ENCODE data around the gene PDE9A.

Gene PDE9A

GRCh38 chr21:42657676-42658319 lies 4.4 kb downstream of the PDE9A start:
- DNase-seq (ENCODE audit: low spot score): no peak

DNA sequence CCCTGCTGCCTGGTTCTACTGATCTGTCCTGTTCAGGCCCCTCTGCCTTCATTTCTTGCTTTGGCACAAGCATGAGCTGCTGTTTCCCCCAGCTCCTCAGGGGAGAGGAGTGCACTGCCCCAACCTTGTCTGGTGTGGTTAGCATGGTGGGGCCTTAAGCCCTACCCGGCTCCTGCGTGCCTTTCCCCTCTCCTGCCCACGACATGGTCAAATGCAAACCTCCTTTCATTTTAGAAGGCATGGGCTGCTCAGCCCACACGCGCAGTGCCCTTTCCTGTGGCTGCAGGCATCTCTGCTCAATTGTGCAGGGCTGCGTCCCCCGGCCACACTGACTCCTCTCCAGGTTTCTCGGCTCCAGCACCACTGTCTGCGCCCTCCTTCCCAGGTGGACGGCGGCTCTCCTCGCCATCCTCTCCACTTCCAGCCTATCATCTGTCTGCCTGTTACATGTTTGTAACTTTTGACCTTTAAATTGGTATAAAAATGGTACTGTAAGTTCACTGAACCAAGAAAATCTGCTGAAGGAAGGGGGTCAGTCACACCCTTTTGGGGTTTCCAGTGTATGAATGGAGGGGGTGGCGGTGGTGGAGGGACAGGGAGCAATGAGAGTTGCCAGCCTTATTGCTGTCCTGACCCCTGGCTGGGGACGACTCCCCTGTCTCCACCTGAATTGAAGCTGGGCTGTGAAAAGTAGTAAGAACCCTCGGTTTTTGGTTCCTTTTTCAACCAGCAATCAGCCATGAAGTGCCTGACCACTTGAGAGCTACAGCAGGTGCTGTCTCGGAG lies 5.1 kb downstream of the PDE9A start:
- DNase-seq (ENCODE audit: low spot score): no peak

DNA sequence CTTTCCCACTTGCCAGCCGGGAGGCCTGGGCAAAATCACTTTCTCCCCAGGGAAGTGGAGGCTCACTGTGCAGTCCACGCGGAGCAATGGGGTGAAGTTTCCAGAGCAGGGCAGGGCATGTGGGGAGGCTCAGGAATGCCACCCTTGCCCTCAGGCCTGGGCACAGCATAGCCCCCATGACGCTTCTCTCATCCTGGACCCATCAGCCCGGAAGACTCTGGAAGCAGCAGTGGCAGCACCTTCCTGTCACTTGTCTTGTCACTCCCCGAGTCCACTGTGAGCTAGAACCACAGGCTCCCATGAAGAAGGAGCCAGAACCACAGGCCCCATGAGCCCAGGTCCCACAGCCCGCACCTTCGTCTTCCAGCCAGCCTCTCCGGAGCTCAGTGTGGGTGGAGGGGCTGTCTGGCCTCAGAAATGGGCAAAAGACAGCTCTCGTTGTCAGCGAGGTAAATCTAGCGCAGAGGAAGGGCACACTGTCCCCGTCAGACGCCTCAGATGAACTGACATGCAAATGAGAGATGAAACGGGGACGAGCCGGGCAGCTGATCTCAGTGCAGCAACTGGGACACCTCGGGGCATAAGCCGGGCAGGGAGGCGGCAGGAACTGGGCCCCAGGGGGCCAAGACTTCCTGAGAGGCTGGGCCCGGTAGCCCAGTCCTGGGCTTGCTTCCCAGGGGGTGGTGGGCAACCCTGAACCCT lies 6.1 kb downstream of the PDE9A start:
- DNase-seq (ENCODE audit: low spot score): no peak

- no peak for DNase-seq (ENCODE audit: low spot score)
Measured at GRCh38 chr21:42660118-42660470, 6.7 kb downstream of the PDE9A start.

DNA sequence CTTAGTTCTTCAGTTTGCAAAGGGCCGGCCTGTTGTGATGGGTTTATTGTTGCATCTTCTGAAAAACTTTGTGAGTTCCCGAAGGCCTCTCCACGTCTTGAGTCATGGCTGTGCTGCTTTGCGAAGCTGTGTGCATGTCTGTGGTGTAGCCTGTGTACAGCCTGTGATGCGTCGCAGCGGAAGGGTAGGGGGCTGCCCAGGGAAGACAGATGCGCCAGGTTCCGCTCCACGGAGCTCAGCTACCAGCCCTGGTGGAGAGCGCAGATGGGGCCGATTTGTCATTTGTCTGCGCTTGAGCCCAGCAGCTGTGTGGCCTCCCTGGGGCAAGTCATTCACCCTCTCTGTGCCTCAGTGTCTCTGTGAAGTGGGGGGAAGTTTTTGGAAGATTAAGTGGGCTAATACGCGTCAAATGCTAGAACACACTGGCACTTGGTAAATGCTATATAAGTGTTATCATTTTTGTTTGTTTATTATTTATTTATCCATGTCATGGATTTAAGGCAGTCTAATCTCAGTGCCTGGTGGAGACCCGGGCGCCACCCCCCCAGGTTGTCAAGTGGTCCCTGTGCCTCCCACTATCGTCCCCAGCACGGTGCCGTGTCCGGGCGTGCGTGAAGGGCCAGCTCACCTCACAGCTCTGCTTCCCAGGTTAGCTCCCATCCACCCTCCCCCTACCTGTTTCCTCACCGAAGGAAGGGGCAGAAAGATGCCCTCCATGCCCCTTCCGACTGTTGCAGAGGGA lies 8.4 kb downstream of the PDE9A start:
- DNase-seq (ENCODE audit: low spot score): no peak

- no peak for DNase-seq (ENCODE audit: low spot score)
Measured at GRCh38 chr21:42662430-42663199, 9.2 kb downstream of the PDE9A start.

DNA sequence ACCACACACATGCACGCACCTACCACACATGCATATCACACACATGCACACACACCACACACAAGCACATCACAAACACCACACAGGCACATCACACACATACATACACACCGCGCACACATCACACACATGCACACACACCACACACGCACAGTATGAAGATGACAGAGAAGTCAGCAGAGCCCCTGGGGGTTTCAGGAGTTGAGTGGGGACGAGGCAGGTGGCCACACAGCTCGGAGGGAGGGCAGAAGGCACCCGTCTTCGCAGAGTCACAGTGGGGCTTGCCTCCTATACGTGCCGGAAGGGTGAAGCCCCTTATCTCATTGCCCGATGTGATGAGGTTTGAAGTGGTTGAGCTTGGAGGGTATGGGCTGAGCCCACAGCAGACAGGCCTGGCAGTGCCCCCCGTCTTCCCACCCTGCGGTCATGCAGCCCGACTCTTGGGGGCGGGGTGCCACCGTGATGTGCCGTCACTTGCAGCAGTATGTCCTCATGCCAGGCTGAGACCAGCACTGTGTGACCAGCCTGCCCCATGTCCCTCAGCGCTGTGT lies 9.9 kb downstream of the PDE9A start:
- DNase-seq (ENCODE audit: low spot score): no peak

DNA sequence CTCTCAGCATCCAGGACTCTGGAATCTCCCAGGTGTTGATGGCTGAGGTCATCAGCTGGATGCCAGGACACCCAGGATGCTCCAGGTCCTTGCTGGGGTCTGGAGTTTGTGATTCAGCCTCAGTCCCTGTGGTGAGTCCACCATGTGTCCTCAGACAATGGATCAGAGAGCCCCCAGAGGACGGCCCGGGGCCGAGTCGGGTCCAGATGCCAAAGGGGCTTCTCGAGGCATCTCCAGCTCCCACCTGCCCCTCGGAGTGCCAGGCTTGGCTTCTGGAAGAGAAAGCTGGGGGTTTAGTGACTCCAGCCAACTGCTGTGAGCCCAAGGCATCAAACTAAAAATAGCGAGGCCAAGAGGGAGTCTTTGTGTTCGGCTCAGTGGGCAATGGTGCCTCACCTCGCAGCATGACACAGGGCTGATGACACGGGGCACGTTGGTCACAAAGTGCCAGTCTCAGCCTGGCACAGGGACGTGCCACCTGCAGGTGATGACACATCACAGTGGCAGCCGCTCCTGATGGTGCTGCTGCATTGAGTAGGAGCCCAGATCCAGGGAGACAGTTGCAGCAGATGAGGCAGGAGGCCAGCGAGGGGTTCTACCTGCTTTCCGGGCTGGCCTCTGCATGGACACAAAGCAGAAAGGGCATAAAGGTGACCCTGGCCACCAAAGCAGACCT lies 10.6 kb downstream of the PDE9A start:
- DNase-seq (ENCODE audit: low spot score): no peak

DNA sequence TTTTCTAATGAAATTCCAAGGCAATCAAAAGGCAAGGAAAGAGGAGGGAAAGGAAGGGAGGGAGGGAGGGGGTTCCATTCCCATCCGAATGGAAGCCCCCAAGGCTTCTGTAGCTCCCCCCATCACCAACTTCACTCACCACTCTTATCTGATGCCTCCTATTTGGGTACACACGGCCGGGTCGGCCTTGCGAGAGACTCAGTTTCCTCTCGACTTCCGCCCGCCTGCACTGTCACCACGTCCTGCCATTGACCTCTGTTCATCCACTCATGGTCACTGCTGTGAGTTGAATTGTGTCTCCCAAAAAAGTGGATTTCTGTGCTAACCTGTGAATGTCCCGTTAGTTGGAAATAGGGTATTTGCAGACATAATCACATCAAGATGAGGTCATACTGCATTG lies 11.2 kb downstream of the PDE9A start:
- no peak for DNase-seq (ENCODE audit: low spot score)

GRCh38 chr21:42665026-42665425 lies 11.6 kb downstream of the PDE9A start:
- no peak for DNase-seq (ENCODE audit: low spot score)

DNA sequence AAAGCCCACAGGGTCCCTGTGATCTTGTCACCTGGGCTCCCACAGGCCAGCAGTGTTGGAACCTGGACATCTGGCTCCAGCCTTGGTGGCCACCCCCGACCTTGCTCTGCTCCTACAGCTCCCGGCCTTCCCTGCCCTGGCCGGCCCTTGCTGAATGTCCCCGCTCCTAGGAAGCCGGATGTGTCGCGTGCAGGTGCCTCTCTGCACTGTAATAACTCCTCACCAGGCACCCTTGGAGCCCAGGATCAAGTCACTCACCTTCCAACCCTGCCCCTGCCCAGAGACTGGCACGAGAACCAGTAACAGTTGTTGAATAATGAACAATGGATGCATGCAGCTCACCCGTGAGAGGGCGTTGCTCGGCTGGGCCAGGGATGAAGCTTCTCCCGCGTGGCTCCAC lies 12.1 kb downstream of the PDE9A start:
- no peak for DNase-seq (ENCODE audit: low spot score)

- peak; percentile 63 for DNase-seq (ENCODE audit: low spot score)
Measured at GRCh38 chr21:42666023-42666747, 12.8 kb downstream of the PDE9A start.

DNA sequence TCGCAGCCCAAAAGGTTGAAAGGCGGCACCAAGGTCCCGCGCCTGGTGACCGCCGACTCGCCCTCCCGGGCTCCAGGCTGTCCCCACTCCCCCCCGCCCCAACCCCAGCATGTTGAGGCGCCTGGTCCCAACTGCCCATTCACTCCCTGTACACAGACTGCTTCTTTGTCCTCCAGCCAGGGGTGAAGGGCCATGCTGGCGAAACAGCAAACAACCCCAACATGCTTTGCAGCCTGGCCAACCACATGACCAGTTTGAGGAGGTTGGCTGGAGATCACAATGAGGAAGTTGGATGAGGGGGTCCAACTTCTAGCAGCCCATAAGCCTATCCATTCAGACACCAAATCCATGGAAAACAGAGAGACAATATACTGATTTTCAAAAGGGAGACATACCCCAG lies 13.5 kb downstream of the PDE9A start:
- no peak for DNase-seq (ENCODE audit: low spot score)

GRCh38 chr21:42668298-42668992 lies 15.0 kb downstream of the PDE9A start:
- no peak for DNase-seq (ENCODE audit: low spot score)

GRCh38 chr21:42669041-42669440 lies 15.6 kb downstream of the PDE9A start:
- no peak for DNase-seq (ENCODE audit: low spot score)

- DNase-seq (ENCODE audit: low spot score): no peak
Measured at GRCh38 chr21:42670058-42670880, 16.8 kb downstream of the PDE9A start.

- no peak for DNase-seq (ENCODE audit: low spot score)
Measured at GRCh38 chr21:42670884-42671283, 17.5 kb downstream of the PDE9A start.

DNA sequence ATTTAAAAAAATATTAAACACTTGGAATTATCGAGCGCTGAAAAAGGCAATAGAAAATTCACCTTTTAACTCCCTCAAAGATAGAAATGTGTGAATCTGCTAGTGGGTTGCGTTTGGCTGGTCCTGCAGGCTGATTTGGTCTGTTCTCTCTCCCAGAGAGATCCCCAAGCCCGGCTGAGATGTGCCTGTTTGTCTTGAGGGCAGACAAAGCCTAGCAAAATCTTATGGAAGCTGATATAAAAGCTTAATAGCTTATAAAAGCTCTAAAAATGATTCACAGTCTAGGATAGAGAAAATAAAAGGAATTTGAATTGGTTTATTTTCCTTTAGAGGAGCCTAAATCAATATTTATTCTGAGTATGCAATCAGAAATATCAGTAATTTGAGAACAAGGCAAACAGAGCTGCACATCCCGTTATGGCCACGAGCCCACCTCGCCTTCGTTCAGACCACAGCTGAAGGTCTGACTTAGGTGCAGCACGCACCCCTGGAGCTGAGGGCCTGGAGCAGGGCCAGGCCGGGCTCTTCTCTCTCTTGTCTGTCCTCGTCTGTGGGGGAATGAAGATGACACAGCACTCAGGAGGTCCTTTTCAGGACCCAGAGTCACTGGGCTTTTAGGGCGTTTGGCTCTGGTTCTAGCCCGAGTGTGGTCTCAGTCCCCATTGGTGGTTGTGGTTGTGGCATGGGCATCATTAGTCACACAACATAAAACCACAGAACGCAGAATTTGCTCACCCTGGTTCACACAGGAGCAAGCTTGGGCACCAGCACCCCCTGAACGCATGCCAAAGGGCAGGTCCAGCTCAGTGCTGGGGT lies 18.6 kb downstream of the PDE9A start:
- DNase-seq (ENCODE audit: low spot score): no peak

Measured in AG08396 (cell line).